HEK293 (cell line): ENCODE data around the gene TDRD10.

Experiments used
- CTCF ChIA-PET: fragments of 350-600 bp; formaldehyde crosslinking; extraction: SDS; loops from one replicate; lab custom pipeline; 2021; ENCODE audit warnings: antibody characterized with exemption; lab: Yijun Ruan, JAX
- POLR2A ChIA-PET: fragments of 300-600 bp; formaldehyde crosslinking; extraction: SDS; loops from one replicate; lab custom pipeline; 2020; ENCODE audit warnings: antibody characterized with exemption, inconsistent platforms; lab: Yijun Ruan, JAX
- H3K27ac ChIP-seq: fragments of 200-500 bp; sonication (Bioruptor generic); 2 replicates; pipeline ENCODE4 v1.5.1; 2014; ENCODE audit warnings: low read depth, low read length, control low read depth, inconsistent platforms; ENCODE audit errors: extremely low read depth
- H3K36me3 ChIP-seq, 2 experiments: fragments of 200-500 bp in 1 of 2; sonication (Bioruptor generic) in 1 of 2; 1 replicate in 1 of 2; 2 replicates in 1 of 2; pipeline ENCODE4 v1.5.1; 2014 to 2017; ENCODE audit warnings: inconsistent platforms in 2 of 2, low read length in 2 of 2; ENCODE audit not compliant: control insufficient read depth in 2 of 2, insufficient read depth in 1 of 2
- H3K4me1 ChIP-seq: fragments of 200-500 bp; sonication (Bioruptor generic); 2 replicates; pipeline ENCODE4 v1.5.1; 2014; ENCODE audit warnings: mild to moderate bottlenecking, low read length, inconsistent platforms; ENCODE audit not compliant: control insufficient read depth, insufficient read depth
- H3K4me3 ChIP-seq: 2 replicates; pipeline ENCODE4 v1.5.1; 2011; ENCODE audit warnings: low read depth, mild to moderate bottlenecking, control low read depth, low read length, moderate library complexity
- H3K9me3 ChIP-seq: fragments of 200-500 bp; sonication (Bioruptor generic); 2 replicates; pipeline ENCODE4 v1.5.1; 2014; ENCODE audit warnings: low read depth, low read length, inconsistent platforms; ENCODE audit not compliant: control insufficient read depth, insufficient read depth
- BCL11A ChIP-seq: fragments of 450-650 bp; formaldehyde crosslinking; IDR thresholded peaks from 2 replicates; pipeline ENCODE4 v1.5.1; 2016; ENCODE audit warnings: low read depth, missing biosample characterization, missing genetic modification characterization
- BCL11B ChIP-seq: fragments of 450-650 bp; formaldehyde crosslinking; IDR thresholded peaks from 2 replicates; pipeline ENCODE4 v1.5.1; 2016; ENCODE audit warnings: low read depth, missing biosample characterization, missing genetic modification characterization
- GLI4 ChIP-seq: fragments of 450-650 bp; formaldehyde crosslinking; IDR thresholded peaks from 2 replicates; pipeline ENCODE4 v1.5.1; 2016; ENCODE audit warnings: missing biosample characterization, missing genetic modification characterization
- PRDM6 ChIP-seq: fragments of 450-650 bp; formaldehyde crosslinking; IDR thresholded peaks from 2 replicates; pipeline ENCODE4 v1.5.1; 2017; ENCODE audit warnings: missing biosample characterization, missing genetic modification characterization
- TSHZ1 ChIP-seq: fragments of 450-650 bp; formaldehyde crosslinking; IDR thresholded peaks from 2 replicates; pipeline ENCODE4 v1.5.1; 2016; ENCODE audit warnings: missing biosample characterization, missing genetic modification characterization, borderline replicate concordance
- ZBTB44 ChIP-seq: fragments of 450-650 bp; IDR thresholded peaks from 2 replicates; pipeline ENCODE4 v1.5.1; 2018; ENCODE audit warnings: missing biosample characterization, mild to moderate bottlenecking, missing genetic modification characterization
- ZNF133 ChIP-seq: fragments of 450-650 bp; formaldehyde crosslinking; IDR thresholded peaks from 2 replicates; pipeline ENCODE4 v1.5.1; 2016; ENCODE audit warnings: missing biosample characterization, missing genetic modification characterization
- ZNF169 ChIP-seq: fragments of 450-650 bp; formaldehyde crosslinking; IDR thresholded peaks from 2 replicates; pipeline ENCODE4 v1.5.1; 2016; ENCODE audit warnings: missing biosample characterization, missing genetic modification characterization
- ZNF19 ChIP-seq: fragments of 450-650 bp; formaldehyde crosslinking; IDR thresholded peaks from 2 replicates; pipeline ENCODE4; 2016; ENCODE audit warnings: missing biosample characterization, missing genetic modification characterization, low read depth
- ZNF202 ChIP-seq: fragments of 450-650 bp; formaldehyde crosslinking; IDR thresholded peaks from 2 replicates; pipeline ENCODE4 v1.5.1; 2016; ENCODE audit warnings: missing biosample characterization, missing genetic modification characterization, borderline replicate concordance
- ZNF324 ChIP-seq: fragments of 450-650 bp; formaldehyde crosslinking; IDR thresholded peaks from 2 replicates; pipeline ENCODE4 v1.5.1; 2016; ENCODE audit warnings: missing biosample characterization, missing genetic modification characterization
- ZNF510 ChIP-seq: fragments of 450-650 bp; formaldehyde crosslinking; IDR thresholded peaks from 2 replicates; pipeline ENCODE4 v1.5.1; 2018; ENCODE audit warnings: mild to moderate bottlenecking, missing genetic modification characterization, missing biosample characterization; ENCODE audit not compliant: insufficient replicate concordance
- ZNF514 ChIP-seq: fragments of 450-650 bp; formaldehyde crosslinking; IDR thresholded peaks from 2 replicates; pipeline ENCODE4 v1.5.1; 2016; ENCODE audit warnings: missing biosample characterization, missing genetic modification characterization
- ZNF548 ChIP-seq: fragments of 450-650 bp; formaldehyde crosslinking; IDR thresholded peaks from 2 replicates; pipeline ENCODE4 v1.5.1; 2016; ENCODE audit warnings: missing biosample characterization, missing genetic modification characterization
- ZNF549 ChIP-seq: fragments of 450-650 bp; IDR thresholded peaks from 2 replicates; pipeline ENCODE4 v1.5.1; 2018; ENCODE audit warnings: missing biosample characterization, missing genetic modification characterization, mild to moderate bottlenecking, inconsistent platforms, moderate library complexity
- ZNF561 ChIP-seq: fragments of 450-650 bp; IDR thresholded peaks from 2 replicates; pipeline ENCODE4 v1.5.1; 2018; ENCODE audit warnings: missing biosample characterization, missing genetic modification characterization, borderline replicate concordance
- ZNF624 ChIP-seq: fragments of 450-650 bp; formaldehyde crosslinking; IDR thresholded peaks from 2 replicates; pipeline ENCODE4 v1.5.1; 2017; ENCODE audit warnings: missing biosample characterization, missing genetic modification characterization
- ZNF664 ChIP-seq: fragments of 450-650 bp; formaldehyde crosslinking; IDR thresholded peaks from 2 replicates; pipeline ENCODE4 v1.5.1; 2016; ENCODE audit warnings: missing biosample characterization, missing genetic modification characterization
- ZNF776 ChIP-seq: fragments of 450-650 bp; formaldehyde crosslinking; IDR thresholded peaks from 2 replicates; pipeline ENCODE4 v1.5.0; 2017; ENCODE audit warnings: missing biosample characterization, missing genetic modification characterization, borderline replicate concordance
- ZNF777 ChIP-seq: fragments of 450-650 bp; formaldehyde crosslinking; IDR thresholded peaks from 2 replicates; pipeline ENCODE4 v1.5.1; 2017; ENCODE audit warnings: missing biosample characterization, missing genetic modification characterization, borderline replicate concordance
- ZNF792 ChIP-seq: fragments of 450-650 bp; formaldehyde crosslinking; IDR thresholded peaks from 2 replicates; pipeline ENCODE4 v1.5.1; 2016; ENCODE audit warnings: missing biosample characterization, missing genetic modification characterization
- ZSCAN16 ChIP-seq: fragments of 450-650 bp; formaldehyde crosslinking; IDR thresholded peaks from 2 replicates; pipeline ENCODE4 v1.5.1; 2016; ENCODE audit warnings: missing biosample characterization, missing genetic modification characterization

The TDRD10 gene

GRCh38 chr1:154550657-154551056 lies 48.6 kb downstream of the TDRD10 start (continued):
- TF ChIP-seq TSHZ1 (tag by site-specific recombination) (no peak), ZNF549 (tag by site-specific recombination) (no peak), ZNF561 (tag by site-specific recombination) (no peak), ZNF792 (tag by site-specific recombination) (no peak), ZNF624 (no peak)

- TF ChIP-seq ZNF792 (tag by site-specific recombination) (no peak), ZNF133 (tag by site-specific recombination) (no peak), BCL11B (tag by site-specific recombination) (no peak)
- TF ChIP-seq, all 188 proteins: peak for 0
- H3K27ac ChIP-seq: no peak overlapping the region
- ChIA-PET POLR2A (no interaction called here), CTCF (interaction anchor here (1.8 kb wide), 1 partner anchor 72 kb away, joined by 8 read pairs; no protein-coding TSS in a partner anchor)
- no peak overlapping the region for H3K4me3 ChIP-seq
- no peaks in the 10 kb centered on the region for H3K9me3 ChIP-seq
- H3K36me3 ChIP-seq: peaks cover 17 to 85% of the 10 kb centered on the region in 2 experiments
- no peaks in the 10 kb centered on the region for H3K4me1 ChIP-seq
These were observed 49.5 kb downstream of the TDRD10 start for GRCh38 chr1:154551474-154551873.

GRCh38 chr1:154552036-154552435 lies 50.0 kb downstream of the TDRD10 start:
- Histone ChIP-seq H3K27ac (no peak overlapping the region), H3K4me3 (no peak overlapping the region), H3K36me3 (peaks cover 17 to 86% of the 10 kb centered on the region in 2 experiments), H3K9me3 (no peaks in the 10 kb centered on the region), H3K4me1 (no peaks in the 10 kb centered on the region)
- TF ChIP-seq ZSCAN16 (no peak), BCL11A (tag by site-specific recombination) (no peak), PRDM6 (tag by site-specific recombination) (no peak)
- POLR2A ChIA-PET: no interaction called here
- CTCF ChIA-PET: interaction anchor here (1.8 kb wide), 1 partner anchor 73 kb away, joined by 8 read pairs; no protein-coding TSS in a partner anchor

GRCh38 chr1:154553056-154554030 lies 51.3 kb downstream of the TDRD10 start:
- Histone ChIP-seq H3K4me1 (no peaks in the 10 kb centered on the region), H3K27ac (no peak overlapping the region), H3K36me3 (peaks cover 17 to 81% of the 10 kb centered on the region in 2 experiments), H3K4me3 (no peak overlapping the region), H3K9me3 (no peaks in the 10 kb centered on the region)
- ChIA-PET POLR2A (interaction anchor here (0.6 to 1.5 kb wide), 3 partner anchors 23 to 383 kb away, joined by 3 read pairs; partner anchors contain the start of gene PMVK), CTCF (interaction anchor here (0.6 to 2.7 kb wide), 9 partner anchors 19 to 328 kb away, joined by 3 to 12 read pairs (median 3); no protein-coding TSS in a partner anchor)
- TF ChIP-seq ZNF514 (tag by site-specific recombination): no peak
- no peak for TF ChIP-seq ZNF324 (tag by site-specific recombination)
- TF ChIP-seq ZNF664: no peak
- TF ChIP-seq ZNF776: no peak
- no peak for TF ChIP-seq ZNF510 (tag by site-specific recombination)
- TF ChIP-seq ZNF202 (tag by site-specific recombination): no peak
- no peak for TF ChIP-seq ZNF777
- no peak for TF ChIP-seq ZBTB44 (tag by site-specific recombination)
- no peak for TF ChIP-seq ZNF548
- no peak for TF ChIP-seq GLI4 (tag by site-specific recombination)
- no peak for TF ChIP-seq ZNF169 (tag by site-specific recombination)
- no peak for TF ChIP-seq ZNF19 (tag by site-specific recombination)
